GM12878 (cell line): ENCODE results near the gene HS6ST1.

Experiments
- ATF7 ChIP-seq: fragments of 450-650 bp; IDR thresholded peaks from 2 replicates; pipeline ENCODE4 v1.6.1; 2016; ENCODE audit warnings: low read depth, mild to moderate bottlenecking
- CHD4 ChIP-seq: fragments of 200-600 bp; sonication (generic); IDR thresholded peaks from 2 replicates; pipeline ENCODE4 v1.6.1; 2016; ENCODE audit warnings: mild to moderate bottlenecking
- MTA2 ChIP-seq: fragments of 450-650 bp; IDR thresholded peaks from 2 replicates; pipeline ENCODE4 v1.6.1; 2016; ENCODE audit warnings: low read depth, mild to moderate bottlenecking, moderate library complexity
- TF ChIP-seq, protein P1 (sequence below): IDR thresholded peaks from 2 replicates; pipeline ENCODE4 v1.6.1; 2011; ENCODE audit warnings: borderline replicate concordance, low read depth, mild to moderate bottlenecking, moderate library complexity, low read length; ENCODE audit not compliant: insufficient read depth, poor library complexity, severe bottlenecking

DNA sequence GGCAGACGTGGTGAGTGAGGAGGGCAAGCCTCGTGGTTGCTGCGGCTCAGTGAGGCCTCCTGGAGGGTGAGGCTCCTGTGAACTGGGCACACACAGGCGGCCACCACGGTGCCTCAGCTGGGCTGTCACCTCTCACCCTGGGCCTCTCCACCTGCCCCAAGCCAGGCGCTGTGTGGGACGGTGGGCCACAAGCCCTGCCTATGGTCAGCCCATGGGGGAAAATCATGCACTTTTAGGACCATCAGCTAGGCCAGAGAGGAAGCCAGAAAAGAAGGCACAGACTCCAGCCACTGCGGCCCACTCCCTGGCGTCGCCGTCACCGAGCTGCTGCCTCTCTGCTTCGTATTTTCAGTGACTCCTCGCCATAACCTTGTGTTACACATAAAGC is 28.5 kb upstream of the HS6ST1 start:
- TF ChIP-seq ATF7: no peak
- no peak for TF ChIP-seq MTA2
- TF ChIP-seq, protein P1, sequence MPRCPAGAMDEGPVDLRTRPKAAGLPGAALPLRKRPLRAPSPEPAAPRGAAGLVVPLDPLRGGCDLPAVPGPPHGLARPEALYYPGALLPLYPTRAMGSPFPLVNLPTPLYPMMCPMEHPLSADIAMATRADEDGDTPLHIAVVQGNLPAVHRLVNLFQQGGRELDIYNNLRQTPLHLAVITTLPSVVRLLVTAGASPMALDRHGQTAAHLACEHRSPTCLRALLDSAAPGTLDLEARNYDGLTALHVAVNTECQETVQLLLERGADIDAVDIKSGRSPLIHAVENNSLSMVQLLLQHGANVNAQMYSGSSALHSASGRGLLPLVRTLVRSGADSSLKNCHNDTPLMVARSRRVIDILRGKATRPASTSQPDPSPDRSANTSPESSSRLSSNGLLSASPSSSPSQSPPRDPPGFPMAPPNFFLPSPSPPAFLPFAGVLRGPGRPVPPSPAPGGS: no peak
- TF ChIP-seq CHD4: no peak
